Skin of body (tissue), 2 donors: ENCODE measurements around the gene NHEJ1. TPM values are rescaled to one million over a fixed set of nuclear protein-coding genes. Genes with fewer than 3 reads are reported as not detected.
"Not testable (repeated sequence)": the region's sequence is repeated elsewhere in the genome, so short reads cannot be mapped to it uniquely, and the experiment has no call there.

Experiments
- DNase-seq: peaks from one replicate; lab custom pipeline; 2025; lab: John Stamatoyannopoulos, UW
- total RNA-seq: library from RNA; depleted of rRNA; stranded (reverse); fragments of >200 nt; gene quantifications from one replicate; pipeline ENCODE4 v1.2.3, GENCODE V29; 2014

The NHEJ1 gene, protein sequence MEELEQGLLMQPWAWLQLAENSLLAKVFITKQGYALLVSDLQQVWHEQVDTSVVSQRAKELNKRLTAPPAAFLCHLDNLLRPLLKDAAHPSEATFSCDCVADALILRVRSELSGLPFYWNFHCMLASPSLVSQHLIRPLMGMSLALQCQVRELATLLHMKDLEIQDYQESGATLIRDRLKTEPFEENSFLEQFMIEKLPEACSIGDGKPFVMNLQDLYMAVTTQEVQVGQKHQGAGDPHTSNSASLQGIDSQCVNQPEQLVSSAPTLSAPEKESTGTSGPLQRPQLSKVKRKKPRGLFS
- total RNA-seq = 10.7 TPM

GRCh38 chr2:219160186-219161017 lies at the start of gene NHEJ1:
Gene NHEJ1, minus strand, starts transcription at chr2:219160815. Its CDS starts 2,453 bp downstream, at chr2:219158362.
- DNase-seq = peak; percentile 91

DNA sequence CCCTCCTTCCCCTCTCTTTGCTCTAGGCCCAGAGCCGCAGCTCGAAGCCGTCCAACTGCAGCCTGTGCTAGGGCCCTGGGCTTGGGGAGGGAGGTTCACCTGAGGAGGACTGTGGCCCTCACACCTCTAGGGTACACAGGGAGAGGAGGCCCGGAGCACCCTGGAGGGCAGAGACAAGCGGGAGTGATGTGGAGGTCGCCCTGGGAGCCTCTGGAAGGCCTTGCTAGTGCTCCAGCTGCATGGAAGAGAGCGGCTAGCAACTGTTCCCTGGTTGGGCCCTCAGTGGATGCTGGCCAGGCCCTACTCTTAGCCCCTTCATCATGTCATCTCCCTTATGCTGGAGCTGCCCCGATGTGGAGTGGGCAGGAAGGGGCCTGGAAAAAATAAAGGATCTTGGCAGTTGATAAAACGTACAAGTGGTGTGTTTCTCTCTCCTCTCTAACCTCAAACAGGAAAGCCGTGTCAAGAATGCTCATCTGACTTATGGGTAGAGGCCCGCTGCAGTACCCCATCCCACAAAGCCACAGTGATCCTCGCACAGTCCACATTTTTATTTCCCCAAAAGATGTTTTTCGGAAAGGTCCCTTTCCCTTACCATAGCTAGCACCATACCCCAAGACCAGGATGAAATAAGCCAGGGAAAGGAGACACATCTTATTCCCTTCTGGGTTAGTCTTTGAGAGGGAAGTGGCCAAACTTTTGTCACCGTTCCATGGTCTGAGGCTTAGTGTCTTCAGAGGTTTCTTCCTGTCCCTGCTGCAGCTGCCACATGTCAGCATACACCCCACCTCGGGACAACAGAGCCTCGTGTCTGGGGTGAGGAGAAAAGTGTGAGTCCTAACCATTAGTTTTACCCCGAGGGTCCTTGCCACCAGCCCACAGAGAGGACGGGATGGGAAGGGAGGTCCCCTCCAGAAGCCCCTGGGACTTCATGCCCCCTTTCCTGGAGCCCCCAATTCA lies 48.9 kb upstream of the NHEJ1 start:
- no peak for DNase-seq

GRCh38 chr2:219207884-219208740 lies 47.5 kb upstream of the NHEJ1 start:
- DNase-seq = no peak

DNA sequence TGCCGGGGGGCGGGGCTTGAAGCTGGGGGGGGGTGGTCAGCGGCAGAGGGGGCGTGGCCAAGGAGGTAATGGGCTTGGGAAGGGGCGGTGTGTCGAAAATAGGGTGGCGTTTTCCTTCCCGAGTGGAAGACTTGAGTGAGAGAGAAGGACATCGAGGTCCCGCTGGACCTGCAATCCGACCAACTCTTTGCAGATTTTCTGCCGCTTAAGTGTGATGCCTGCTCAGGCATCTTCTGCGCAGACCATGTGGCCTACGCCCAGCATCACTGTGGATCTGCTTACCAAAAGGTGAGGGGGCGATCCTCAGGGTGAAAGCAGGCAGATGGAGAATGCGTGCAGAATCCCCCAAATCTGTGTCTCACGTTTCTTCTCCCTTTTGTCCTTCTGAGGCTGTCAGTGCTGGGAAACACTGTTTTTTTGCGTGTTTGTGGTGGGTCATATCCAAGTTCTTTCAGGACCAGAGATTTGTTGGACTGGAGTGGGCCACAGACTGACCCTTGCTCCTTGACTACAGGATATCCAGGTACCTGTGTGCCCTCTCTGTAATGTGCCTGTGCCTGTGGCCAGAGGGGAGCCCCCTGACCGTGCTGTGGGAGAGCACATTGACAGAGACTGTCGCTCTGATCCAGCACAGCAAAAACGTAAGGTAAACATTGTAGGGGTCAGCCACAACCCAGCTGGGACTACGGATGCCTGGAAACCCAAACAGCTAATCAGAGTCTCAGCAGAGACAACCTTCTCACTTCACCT lies 46.7 kb upstream of the NHEJ1 start:
- DNase-seq = no peak

DNA sequence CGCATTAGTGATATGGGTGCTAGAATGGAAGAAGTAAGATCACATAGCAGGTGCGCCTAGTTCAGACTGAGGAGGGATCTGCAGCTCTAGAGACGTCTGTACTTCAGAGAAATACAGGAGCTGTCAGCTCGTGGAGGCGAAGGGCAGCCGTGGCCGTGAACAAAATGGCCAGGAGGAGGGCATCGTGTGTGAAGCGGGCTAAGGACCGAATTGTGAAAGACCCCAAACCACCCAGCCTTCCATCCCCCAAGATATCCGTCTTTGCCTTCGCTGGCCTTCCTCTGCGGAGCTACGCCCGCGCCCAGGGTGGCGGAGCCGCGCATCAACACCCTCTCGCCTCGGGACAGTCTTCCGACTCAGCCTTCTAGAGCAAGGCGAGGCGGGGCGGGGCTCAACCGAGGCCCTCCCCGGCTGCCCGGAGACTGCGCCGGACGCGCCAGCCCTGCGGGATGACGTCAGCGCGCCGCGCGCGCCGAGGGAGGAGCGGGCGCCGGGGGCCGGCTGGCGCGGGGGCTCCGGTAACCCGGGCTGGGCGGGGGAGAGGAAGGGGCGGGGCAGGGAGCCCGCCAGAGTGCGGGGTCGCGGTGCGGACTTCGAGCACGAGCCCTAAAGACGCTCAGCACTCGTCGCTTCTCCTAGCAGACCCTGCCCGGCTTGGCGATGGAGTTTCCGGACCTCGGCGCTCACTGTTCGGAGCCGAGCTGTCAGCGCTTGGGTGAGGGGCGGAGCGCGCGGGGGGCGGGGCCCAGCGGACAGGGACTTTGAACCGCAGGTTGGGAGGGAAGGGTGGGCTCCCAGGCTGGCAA lies 45.9 kb upstream of the NHEJ1 start, which contains the start of gene ZFAND2B:
Gene ZFAND2B (plus strand): TSS at position 455 of the 806 bp plus-strand sequence. CDS start 206 bp downstream, at position 661.
- peak; percentile 93 for DNase-seq

- DNase-seq = no peak
These were observed 45.3 kb upstream of the NHEJ1 start for GRCh38 chr2:219205981-219206327.

DNA sequence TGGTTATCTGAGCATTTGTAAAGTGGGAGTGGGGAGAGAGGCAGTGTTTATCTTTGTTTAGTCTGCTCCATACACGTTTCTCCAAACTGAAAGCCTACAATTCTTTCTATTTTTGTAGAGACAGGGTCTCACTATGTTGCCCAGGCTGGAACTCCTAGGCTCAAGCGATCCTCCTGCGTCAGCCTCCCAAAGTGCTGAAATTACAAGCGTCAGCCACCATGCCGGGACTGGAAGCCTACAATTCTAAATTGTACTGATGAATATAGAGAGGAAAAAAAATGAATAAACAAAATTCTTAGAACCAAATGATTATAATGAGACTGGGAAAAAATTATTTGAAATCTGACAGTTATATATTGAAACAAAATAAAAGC lies 44.5 kb upstream of the NHEJ1 start:
- no peak for DNase-seq

- DNase-seq = no peak
These were observed 44.0 kb upstream of the NHEJ1 start for GRCh38 chr2:219204425-219205164.

- not testable (repeated sequence) for DNase-seq
These were observed 40.7 kb upstream of the NHEJ1 start for GRCh38 chr2:219201331-219201730.

DNA sequence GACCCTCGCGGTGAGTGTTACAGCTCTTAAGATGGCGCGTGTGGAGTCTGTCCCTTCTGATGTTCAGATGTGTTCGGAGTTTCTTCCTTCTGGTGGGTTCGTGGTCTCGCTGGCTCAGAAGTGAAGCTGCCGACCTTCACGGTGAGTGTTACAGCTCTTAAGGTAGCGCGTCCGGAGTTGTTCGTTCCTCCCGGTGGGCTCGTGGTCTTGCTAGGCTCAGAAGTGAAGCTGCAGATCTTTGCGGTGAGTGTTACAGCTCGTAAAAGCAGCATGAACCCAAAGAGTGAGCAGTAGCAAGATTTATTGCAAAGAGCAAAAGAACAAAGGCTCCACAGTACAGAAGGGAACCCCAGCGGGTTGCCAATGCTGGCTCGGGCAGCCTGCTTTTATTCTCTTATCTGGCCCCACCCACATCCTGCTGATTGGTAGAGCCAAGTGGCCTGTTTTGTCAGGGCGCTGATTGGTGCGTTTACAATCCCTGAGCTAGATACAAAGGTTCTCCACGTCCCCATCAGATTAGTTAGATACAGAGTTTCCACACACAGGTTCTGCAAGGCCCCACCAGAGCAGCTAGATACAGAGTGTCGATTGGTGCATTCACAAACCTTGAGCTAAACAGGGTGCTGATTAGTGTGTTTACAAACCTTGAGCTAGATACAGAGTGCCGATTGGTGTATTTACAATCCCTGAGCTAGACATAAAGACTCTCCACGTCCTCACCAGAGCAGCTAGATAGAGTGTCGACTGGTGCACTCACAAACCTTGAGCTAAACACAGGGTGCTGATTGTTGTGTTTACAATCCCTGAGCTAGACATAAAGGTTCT lies 40.1 kb upstream of the NHEJ1 start:
- DNase-seq = not testable (repeated sequence)

DNA sequence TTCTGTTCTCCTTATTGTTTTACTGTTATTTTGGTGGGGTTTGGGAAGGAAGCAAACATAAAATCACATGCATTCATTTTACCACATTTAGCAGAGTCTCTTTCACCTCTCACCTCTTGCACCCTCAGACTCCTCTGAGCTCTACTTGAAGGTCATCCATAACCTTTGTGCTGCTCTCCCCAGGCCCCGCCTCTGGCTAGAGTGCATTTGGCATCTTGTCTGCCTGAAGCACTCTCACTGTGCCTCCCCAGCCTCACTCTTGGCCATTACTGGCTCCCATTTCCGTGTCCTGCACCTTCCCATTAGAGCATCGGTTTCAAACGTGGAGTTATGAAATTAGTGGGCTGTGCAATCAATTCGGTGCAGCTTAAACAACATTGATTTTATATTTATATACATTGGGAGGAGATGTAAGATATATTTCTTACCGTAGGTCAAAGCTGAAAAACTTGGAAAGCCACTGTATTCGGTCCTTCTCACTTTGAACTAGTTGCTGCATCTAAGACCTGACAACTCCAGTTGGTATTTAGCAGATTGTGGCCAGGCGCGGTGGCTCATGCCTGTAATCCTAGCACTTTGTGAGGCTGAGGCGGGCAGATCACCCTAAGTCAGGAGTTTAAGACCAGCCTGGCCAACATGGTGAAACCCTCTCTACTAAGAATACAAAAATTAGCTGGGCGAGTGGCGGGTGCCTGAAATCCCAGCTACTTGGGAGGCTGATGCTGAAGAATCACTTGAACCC lies 39.0 kb upstream of the NHEJ1 start:
- DNase-seq = no peak

DNA sequence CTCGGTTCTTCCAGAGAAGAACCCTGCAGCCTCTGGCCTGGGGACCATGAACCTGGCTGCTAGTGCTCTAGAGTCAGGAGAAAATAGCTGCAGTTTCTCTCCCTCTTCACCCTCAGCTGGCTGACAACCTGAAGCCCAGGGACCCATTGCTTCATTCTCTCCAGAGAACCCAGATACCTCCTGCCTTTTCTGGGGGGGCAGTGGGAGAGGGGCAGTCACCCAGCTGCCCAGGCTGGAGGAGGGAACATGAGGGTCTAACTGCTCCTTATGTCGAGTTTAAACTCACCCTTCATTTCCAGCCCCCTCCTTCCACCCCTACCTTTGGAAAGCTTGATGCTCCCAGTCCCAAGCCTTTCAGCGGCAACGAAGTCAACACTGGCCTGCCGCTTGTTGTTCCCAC lies 38.4 kb upstream of the NHEJ1 start:
- DNase-seq = no peak

DNA sequence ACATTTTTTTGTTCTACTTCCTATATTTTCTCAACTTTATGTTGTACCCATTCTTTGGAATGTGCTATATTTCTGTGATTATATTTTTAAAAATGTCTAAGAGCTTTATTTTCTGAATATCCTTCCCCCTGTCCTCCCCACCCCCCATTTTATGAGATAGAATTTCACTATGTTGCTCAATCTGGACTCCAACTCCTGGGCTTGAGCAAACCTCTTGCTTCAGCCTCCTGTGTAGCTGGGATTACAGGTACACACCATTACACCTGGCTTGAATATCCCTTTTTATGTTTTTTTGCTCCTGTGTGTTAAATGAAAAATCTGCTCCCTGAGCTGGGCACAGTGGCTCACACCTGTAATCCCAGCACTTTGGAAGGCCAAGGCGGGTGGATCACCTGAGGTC lies 36.8 kb upstream of the NHEJ1 start:
- no peak for DNase-seq

DNA sequence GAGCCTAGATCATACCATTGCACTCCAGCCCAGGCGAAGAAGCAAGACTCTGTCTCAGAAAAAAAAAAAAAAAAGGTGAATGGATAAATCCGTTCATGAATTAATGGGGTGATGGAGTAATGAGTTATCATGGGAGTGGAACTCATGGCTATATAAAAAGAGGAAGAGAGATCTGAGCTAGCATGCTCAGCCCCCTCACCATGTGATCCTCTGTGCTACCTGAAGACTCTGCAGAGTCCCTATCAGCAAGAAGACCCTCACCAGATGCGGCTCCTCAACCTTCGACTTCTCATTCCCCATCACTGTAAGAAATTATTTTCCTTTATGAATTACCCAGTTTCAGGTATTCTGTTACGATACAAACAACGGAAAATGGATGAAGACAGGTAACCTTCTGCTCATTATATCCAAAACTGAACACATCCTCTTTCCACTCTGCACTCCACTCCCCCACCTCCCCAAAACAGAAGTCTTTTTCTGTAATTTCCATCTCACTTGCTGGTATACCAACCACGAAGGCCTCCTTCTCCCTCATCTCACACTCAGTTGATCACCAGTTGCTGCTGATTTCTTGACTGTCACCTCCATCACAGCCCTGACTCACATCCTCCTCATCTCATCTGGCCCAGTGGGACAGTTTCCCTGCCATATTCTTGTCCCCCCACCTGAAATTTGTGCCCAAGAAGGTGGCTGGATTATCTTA lies 26.3 kb upstream of the NHEJ1 start:
- DNase-seq = no peak

DNA sequence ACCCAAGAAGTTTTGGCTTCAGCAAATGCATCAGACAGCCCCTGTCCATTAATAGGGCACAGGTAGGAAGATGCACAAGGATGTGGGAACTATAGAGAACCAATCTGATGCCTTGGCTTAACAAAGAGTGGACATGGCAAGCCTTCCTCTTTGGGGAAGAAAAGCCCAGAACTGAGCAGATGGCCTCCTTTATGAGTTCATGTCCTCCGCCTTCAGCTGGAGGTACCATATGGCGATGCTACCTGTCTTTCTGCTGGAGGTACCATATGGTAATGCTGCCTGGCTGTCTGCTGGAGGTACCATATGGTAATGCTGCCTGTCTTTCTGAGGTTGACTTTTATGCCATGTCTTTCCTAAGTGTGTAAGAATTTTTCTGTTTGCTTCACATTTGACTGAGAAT lies 23.5 kb upstream of the NHEJ1 start:
- DNase-seq = no peak

- DNase-seq = no peak
These were observed 22.6 kb upstream of the NHEJ1 start for GRCh38 chr2:219183151-219183772.
